ENCODE data around the gene PTCD2.

GRCh38 chr5:72285424-72285821, 34.8 kb upstream of the PTCD2 start:
- TF ChIP-seq CTCF (IDR thresholded peaks at IDR 0.05) (no peak), EP300 (IDR thresholded peaks at IDR 0.05) (no peak)

All from tibial nerve (tissue), 4 donors.